Parathyroid adenoma (tissue), 2 donors: ENCODE results near the gene ZNF8.
"Not testable (repeated sequence)": the region's sequence is repeated elsewhere in the genome, so short reads cannot be mapped to it uniquely, and the experiment has no call there.

Experiments
- H2AFZ ChIP-seq: fragments of 300-600 bp; sonication (generic); one replicate; pipeline ENCODE4 v1.7.0; 2017; ENCODE audit warnings: antibody characterized with exemption, mild to moderate bottlenecking
- H3K27ac ChIP-seq: fragments of 300-600 bp; sonication (generic); one replicate; pipeline ENCODE4 v1.7.0; 2017
- H3K27me3 ChIP-seq: fragments of 300-600 bp; sonication (generic); one replicate; pipeline ENCODE4 v1.7.0; 2017; ENCODE audit warnings: low read length; ENCODE audit not compliant: control insufficient read depth, insufficient read depth
- H3K36me3 ChIP-seq: fragments of 300-600 bp; sonication (generic); one replicate; pipeline ENCODE4 v1.7.0; 2017; ENCODE audit warnings: low read length; ENCODE audit not compliant: control insufficient read depth, insufficient read depth
- H3K4me1 ChIP-seq: fragments of 300-600 bp; sonication (generic); one replicate; pipeline ENCODE4 v1.7.0; 2017; ENCODE audit warnings: control low read depth
- H3K4me2 ChIP-seq: fragments of 300-600 bp; sonication (generic); one replicate; pipeline ENCODE4 v1.7.0; 2017; ENCODE audit warnings: low read length
- H3K4me3 ChIP-seq: fragments of 300-600 bp; sonication (generic); one replicate; pipeline ENCODE4 v1.7.0; 2017; ENCODE audit warnings: low read depth, low read length
- H3K79me2 ChIP-seq: fragments of 300-600 bp; sonication (generic); one replicate; pipeline ENCODE4 v1.7.0; 2017; ENCODE audit warnings: control low read depth
- H3K9ac ChIP-seq: fragments of 300-600 bp; sonication (generic); one replicate; pipeline ENCODE4 v1.7.0; 2017; ENCODE audit warnings: mild to moderate bottlenecking
- H3K9me3 ChIP-seq: fragments of 300-600 bp; sonication (generic); one replicate; pipeline ENCODE4 v1.7.0; 2017; ENCODE audit warnings: low read length; ENCODE audit not compliant: control insufficient read depth
- TF ChIP-seq, protein P1 (sequence below): fragments of 300-600 bp; sonication (generic); IDR thresholded peaks from one replicate; pipeline ENCODE4 v1.7.0; 2017; ENCODE audit warnings: antibody characterized with exemption, mild to moderate bottlenecking
- donor health status: primary hyperparathyroidism.

ZNF8 gene

DNA sequence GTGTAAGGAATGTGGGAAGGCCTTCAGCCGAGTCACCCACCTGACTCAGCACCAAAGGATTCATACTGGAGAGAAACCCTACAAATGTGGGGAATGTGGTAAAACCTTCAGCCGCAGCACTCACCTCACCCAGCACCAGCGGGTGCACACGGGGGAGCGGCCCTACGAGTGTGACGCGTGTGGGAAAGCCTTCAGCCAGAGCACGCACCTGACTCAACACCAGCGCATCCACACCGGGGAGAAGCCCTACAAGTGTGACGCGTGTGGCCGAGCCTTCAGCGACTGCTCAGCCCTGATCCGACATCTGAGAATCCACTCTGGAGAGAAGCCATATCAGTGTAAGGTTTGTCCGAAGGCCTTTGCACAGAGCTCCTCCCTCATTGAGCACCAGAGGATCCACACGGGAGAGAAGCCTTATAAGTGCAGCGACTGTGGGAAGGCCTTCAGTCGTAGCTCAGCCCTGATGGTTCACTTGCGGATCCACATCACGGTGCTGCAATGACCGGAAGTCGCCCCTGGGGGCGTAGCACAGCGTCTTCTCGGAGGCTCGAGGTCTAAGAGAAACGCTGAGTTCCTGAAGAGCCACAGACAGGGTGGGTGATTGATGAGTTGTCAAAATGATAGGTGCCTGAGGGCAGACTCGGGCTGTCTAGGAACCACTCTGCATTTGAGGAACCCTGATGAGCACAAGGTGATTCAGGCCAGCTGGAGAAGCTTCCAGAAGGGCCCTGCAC, 60.2 kb downstream of the ZNF8 start:
- Histone ChIP-seq H3K79me2 (peaks cover 9% of the 10 kb centered on the region), H3K4me2 (no peak overlapping the region), H3K4me3 (no peak overlapping the region), H3K9ac (no peak overlapping the region), H2AFZ (no peak overlapping the region), H3K4me1 (no peaks in the 10 kb centered on the region), H3K9me3 (no peaks in the 10 kb centered on the region), H3K27me3 (no peaks in the 10 kb centered on the region), H3K27ac (no peak overlapping the region), H3K36me3 (no peaks in the 10 kb centered on the region)
- TF ChIP-seq, protein P1, sequence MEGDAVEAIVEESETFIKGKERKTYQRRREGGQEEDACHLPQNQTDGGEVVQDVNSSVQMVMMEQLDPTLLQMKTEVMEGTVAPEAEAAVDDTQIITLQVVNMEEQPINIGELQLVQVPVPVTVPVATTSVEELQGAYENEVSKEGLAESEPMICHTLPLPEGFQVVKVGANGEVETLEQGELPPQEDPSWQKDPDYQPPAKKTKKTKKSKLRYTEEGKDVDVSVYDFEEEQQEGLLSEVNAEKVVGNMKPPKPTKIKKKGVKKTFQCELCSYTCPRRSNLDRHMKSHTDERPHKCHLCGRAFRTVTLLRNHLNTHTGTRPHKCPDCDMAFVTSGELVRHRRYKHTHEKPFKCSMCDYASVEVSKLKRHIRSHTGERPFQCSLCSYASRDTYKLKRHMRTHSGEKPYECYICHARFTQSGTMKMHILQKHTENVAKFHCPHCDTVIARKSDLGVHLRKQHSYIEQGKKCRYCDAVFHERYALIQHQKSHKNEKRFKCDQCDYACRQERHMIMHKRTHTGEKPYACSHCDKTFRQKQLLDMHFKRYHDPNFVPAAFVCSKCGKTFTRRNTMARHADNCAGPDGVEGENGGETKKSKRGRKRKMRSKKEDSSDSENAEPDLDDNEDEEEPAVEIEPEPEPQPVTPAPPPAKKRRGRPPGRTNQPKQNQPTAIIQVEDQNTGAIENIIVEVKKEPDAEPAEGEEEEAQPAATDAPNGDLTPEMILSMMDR = no peak

DNA sequence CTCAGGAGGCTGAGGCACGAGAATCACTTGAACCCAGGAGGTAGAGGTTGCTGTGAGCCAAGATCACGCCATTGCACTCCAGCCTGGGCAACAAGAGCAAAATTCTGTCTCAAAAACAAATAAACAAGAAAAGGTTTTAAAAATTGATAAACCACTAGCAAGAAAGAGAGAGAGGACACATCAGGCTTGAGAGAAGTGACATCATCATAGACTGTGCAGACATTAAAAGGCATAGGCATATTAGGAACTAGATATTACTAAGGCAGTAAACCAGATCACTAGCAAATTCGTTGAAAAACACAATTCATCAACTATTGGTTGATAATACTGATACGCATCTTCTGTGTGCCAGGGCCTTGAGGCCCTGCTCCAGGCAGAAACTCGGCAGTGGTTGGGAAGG, 66.8 kb downstream of the ZNF8 start:
- no peaks in the 10 kb centered on the region for H3K9me3 ChIP-seq
- peaks cover 27% of the 10 kb centered on the region for H3K79me2 ChIP-seq
- no peak overlapping the region for H3K4me3 ChIP-seq
- H3K4me1 ChIP-seq = peaks cover 12% of the 10 kb centered on the region
- no peak overlapping the region for H2AFZ ChIP-seq
- H3K27ac ChIP-seq = peak overlapping the region; percentile 90
- H3K27me3 ChIP-seq = no peaks in the 10 kb centered on the region
- H3K36me3 ChIP-seq = no peaks in the 10 kb centered on the region
- no peak overlapping the region for H3K9ac ChIP-seq
- TF ChIP-seq, protein P1 = no peak
- no peak overlapping the region for H3K4me2 ChIP-seq

DNA sequence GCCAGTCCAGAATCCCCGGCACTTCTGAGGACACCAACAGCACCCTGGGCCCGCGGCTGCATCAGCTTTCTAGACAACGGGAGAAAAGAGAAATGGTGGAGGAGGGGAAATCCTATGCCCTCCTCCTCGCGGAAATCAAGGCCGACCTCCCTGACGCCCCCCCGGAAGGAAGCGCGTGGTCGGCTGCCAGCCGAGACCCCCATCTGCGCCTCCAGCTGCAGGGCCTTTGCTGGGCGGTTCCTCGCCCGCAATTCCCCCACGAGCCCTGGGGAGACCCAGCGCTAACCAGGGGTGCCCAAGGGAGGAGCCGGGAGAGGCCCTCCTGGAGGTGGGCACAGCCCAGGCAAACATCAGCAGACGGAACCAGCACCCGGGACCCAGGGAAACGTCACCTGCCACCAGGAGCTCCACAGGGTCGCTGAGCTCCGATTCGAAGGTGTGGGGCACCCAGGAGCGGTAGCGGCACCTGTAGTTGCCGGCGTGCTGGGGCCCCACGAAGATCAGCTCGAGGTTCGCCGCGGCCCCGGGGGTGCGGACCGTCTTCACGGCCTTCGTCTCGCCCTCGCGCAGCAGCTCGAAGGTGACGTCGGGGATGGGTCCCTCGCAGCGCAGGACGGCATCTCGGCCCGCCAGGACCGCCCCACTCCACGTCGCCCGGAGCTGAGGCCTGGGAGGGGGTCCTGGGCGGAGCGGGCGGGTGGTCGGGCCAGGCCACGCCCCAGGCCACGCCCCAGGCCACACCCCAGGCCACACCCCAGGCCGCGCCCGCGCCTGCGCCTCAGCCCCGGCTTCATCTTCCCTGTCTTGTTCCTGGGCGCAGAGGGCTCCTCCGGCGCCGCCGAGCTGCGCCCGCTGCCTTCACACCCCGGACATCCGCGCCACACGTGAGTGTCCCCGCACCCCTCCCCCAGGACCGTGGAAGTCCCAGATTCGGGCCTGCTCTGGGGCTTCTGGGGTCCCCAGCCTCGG, 68.5 kb downstream of the ZNF8 start:
- H3K9me3 ChIP-seq = no peaks in the 10 kb centered on the region
- H3K9ac ChIP-seq = peak overlapping the region; percentile 63
- TF ChIP-seq, protein P1 = no peak
- no peaks in the 10 kb centered on the region for H3K27me3 ChIP-seq
- H3K79me2 ChIP-seq = peaks cover 25% of the 10 kb centered on the region
- H3K4me3 ChIP-seq = peak overlapping the region; percentile 58
- H3K27ac ChIP-seq = peak overlapping the region; percentile 90
- H3K36me3 ChIP-seq = no peaks in the 10 kb centered on the region
- H3K4me2 ChIP-seq = peak overlapping the region; percentile 97
- peak overlapping the region; percentile 86 for H2AFZ ChIP-seq
- H3K4me1 ChIP-seq = peaks cover 12% of the 10 kb centered on the region

DNA sequence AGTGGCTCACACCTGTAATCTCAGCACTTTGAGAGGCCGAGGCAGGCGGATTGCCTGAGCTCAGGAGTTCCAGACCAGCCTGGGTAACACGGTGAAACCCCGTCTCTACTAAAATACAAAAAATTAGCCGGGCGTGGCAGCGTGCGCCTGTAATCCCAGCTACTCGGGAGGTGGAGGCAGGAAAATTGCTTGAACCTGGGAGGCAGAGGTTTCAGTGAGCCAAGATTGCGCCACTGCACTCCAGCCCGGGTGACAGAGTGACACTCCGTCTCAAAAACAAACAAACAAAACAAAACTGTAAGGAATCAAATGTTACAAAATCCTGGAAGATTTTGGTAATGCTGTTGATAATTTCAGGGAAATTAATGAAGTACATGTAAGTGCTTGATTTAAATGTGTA, 69.3 kb downstream of the ZNF8 start:
- Histone ChIP-seq H3K4me1 (peaks cover 12% of the 10 kb centered on the region), H3K27ac (peak overlapping the region; percentile 90), H3K4me3 (peak overlapping the region; percentile 58), H2AFZ (peak overlapping the region; percentile 86), H3K79me2 (peaks cover 20% of the 10 kb centered on the region), H3K4me2 (peak overlapping the region; percentile 97)
- H3K36me3 ChIP-seq, H3K9me3 ChIP-seq, H3K27me3 ChIP-seq, H3K9ac ChIP-seq: not testable (repeated sequence)

DNA sequence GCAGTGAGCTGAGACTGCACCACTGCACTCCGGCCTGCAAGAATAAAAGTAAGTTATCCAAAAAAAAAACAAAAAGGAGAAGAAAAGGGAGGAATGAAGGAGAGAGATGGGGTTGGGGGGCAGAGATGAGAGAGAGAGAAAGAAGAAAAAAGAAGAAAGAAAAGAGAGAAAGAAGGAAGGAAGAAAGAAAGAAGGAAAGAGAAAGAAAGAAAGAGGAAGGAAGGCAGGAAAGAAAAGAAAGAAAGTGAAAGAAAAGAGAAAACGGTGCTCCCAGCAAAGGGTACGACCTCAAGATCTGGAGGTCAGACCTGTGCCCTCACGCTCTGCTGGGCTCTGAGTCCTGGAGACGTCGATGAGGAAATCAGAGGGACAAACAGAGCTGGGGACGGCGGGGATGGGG, 70.8 kb downstream of the ZNF8 start:
- no peak overlapping the region for H3K4me2 ChIP-seq
- H3K27ac ChIP-seq = no peak overlapping the region
- no peaks in the 10 kb centered on the region for H3K9me3 ChIP-seq
- H3K9ac ChIP-seq = no peak overlapping the region
- H2AFZ ChIP-seq = no peak overlapping the region
- peaks cover 12% of the 10 kb centered on the region for H3K4me1 ChIP-seq
- H3K79me2 ChIP-seq = peaks cover 20% of the 10 kb centered on the region
- no peak overlapping the region for H3K4me3 ChIP-seq
- TF ChIP-seq, protein P1 = no peak
- H3K27me3 ChIP-seq = no peaks in the 10 kb centered on the region
- H3K36me3 ChIP-seq = no peaks in the 10 kb centered on the region
